ENCODE data around the gene NMB.
"Not testable (repeated sequence)": the region's sequence is repeated elsewhere in the genome, so short reads cannot be mapped to it uniquely, and the experiment has no call there.

The NMB gene, protein sequence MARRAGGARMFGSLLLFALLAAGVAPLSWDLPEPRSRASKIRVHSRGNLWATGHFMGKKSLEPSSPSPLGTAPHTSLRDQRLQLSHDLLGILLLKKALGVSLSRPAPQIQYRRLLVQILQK

DNA sequence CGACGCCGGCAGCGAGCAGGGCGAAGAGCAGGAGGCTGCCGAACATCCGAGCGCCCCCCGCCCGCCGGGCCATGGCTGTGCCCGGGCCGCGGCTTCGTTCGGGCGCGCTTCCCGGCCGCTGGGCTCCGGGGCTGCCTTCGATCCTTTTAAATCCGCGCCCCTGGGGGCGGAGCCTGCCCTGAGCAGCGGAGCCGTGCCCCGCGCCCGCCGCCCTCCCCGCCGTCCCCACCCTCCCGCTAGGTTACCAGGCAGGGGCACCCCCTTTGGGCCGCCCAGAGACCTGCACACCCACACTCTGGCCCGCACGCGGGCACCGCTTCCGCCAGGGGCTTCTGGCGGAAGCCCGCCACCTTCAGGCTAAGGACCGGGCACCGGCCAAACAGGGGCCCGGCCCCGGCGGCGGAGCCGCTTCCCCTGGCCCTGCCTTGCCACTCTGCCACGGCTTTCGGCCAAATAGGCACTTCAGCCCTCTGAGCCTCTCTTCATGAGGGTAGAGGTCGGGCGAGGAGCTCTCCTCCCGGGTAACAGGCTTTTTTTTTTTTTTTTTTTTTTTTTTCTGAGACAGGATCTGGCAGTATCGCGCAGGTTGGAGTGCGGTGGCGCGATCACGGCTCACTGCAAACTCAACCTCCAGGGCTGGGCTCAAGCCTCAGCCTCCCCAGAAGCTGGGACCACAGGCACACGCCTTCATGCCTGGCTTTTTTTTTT, at the start of gene NMB:
NMB (minus strand) TSS at position 120 of the 708 bp plus-strand sequence; CDS start at position 73, 47 bp downstream.
- peak; percentile 71 for DNase-seq

- no peak for DNase-seq
These were observed 45.8 kb upstream of the NMB start for GRCh38 chr15:84703808-84704207.

- no peak for DNase-seq
These were observed 45.0 kb upstream of the NMB start for GRCh38 chr15:84702961-84703482.

GRCh38 chr15:84699538-84700191, 41.7 kb upstream of the NMB start:
- DNase-seq: no peak

- DNase-seq: no peak
These were observed 39.4 kb upstream of the NMB start for GRCh38 chr15:84697236-84697990.

- no peak for DNase-seq
These were observed 38.8 kb upstream of the NMB start for GRCh38 chr15:84696757-84697156.

DNA sequence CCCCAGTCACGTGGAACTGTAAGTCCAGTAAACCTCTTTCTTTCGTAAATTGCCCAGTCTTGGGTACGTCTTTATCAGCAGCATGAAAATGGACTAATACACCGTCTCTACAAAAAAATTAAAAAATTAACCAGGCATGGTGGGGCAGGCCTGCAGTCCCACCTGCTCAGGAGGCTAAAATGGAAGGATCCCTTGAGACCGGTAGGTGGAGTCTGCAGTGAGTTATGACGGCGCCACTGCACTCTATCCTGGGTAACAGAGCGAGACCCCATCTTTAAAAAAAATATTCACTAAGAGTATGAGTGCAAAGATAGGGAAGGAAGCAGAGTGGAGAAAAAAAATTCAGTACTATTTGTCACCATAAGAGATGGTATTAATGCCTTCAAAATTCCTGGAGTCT, 32.3 kb upstream of the NMB start:
- DNase-seq: no peak

- no peak for DNase-seq
These were observed 31.9 kb upstream of the NMB start for GRCh38 chr15:84689858-84690257.

DNA sequence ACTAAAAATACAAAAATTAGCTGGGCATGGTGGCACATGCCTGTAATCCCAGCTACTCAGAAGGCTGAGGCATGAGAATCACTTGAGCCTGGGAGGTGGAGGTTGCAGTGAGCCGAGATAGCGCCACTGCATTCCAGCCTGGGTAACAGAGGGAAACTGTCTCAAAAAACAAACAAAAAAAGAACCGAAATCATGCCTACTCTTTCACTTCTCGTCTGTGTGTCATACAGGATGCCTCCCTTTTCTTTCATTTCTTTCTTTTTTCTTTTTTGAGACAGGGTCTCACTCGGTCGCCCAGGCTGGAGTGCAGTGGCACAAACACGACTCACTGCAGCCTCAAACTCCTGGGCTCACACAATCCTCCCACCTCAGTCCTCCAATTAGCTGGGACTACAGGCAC, 28.4 kb upstream of the NMB start:
- DNase-seq: not testable (repeated sequence)

- DNase-seq: no peak
These were observed 27.3 kb upstream of the NMB start for GRCh38 chr15:84685304-84685703.

DNA sequence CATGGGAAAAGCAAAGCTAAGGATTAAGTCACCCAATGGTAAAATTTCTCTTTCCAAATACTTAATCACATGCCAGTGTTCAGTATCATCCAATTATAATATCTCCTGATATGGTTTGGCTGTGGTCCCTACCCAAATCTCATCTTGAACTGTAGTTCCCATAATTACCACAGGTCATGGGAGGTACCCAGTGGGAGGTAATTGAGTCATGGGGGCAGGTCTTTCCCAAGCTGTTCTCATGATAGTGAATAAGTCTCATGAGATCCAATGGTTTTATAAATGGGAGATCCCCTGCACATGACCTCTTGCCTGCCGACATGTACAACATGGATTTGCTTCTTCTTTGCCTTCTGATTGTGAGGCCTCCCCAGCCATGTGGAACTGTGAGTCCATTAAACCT, 26.1 kb upstream of the NMB start:
- no peak for DNase-seq

GRCh38 chr15:84681831-84682230, 23.8 kb upstream of the NMB start:
- DNase-seq: no peak

DNA sequence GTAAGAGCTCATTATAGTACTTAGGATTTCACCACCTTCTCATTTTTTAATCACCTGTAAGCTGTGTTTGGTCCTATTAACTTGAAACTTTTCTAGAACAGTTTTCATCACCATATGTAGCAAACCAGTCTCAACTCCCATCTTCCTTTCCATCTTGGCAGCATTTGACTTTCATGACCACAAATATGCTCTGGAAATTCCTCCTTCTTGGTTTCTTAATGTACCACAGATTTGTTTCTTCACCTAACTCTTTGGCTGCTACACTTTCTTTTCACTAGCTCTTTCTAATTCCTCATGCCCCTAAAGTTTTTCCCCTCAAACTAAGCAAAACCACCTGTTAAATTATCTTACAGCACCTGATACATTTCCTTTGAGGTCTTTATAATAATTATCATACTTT, 13.2 kb upstream of the NMB start:
- no peak for DNase-seq

DNA sequence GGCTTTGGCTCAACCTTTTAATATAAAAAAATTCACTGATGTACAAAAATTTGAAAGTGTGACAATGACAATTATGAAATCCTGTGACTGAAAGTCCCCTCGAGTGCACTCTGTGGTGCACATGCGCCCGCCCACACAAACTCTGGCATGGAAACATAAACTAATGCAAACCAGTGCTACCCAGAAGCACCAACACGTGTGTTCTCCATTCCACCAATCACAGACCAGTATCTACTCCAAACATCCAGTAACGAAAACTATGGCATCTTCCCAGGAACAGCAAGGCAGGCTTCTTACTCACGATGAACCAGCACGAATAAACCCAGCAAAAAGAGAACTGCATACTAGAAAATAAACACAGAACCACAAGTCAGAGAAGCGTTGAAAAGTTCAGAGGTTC, 11.7 kb upstream of the NMB start:
- no peak for DNase-seq

DNA sequence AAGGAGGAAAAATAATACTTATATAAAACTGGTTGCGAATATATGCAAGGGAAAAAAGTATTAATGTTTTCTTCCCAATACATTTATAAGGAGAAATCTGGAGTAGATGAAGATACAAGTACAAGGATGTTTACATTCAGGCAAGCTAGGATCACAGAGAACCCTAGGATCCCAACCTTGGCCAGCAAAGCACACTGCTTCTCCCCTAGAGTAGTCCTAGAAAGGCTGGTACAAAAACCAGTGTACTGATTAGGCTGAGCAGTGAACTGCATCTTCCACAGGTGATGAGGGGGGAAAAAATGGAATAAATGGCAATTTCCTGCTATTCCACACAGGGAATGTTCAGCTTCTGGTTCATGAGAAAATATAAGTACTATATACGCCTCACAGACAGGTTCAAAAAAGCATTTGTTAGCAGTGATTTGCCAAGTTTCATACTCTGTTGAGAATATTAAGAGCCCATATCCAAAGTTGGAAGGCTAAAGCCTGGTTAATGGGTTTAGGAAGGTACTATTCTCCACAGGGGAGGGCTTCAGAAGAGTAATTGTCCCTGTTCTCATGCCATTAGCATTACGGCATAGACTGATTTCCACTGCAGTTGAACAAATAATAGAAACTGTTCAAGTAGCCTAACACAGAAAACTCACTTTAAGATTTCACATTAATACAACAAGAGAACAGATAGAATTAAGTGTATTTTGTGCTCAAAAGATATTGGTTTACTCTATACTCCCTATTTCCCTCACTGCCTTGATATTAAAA, 10.4 kb upstream of the NMB start:
- DNase-seq: no peak

- DNase-seq: no peak
These were observed 8.4 kb upstream of the NMB start for GRCh38 chr15:84666373-84666772.

DNA sequence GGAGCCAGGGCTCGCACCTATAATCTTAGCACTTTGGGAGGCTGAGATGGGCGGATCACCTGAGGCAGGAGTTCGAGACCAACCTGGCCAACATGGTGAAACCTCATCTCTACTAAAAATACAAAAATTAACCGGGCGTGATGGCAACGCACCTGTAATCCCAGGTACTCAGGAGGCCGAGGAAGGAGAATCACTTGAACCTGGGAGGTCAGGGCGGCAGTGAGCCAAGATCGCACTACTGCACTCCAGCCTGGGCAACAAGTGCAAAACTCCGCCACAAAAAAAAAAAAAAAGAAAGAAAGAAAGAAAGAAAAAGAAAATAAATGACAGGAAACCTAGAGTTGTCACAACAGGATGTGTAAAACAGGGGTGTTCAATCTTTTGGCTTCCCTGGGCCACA, 3.0 kb upstream of the NMB start:
- DNase-seq: no peak

DNA sequence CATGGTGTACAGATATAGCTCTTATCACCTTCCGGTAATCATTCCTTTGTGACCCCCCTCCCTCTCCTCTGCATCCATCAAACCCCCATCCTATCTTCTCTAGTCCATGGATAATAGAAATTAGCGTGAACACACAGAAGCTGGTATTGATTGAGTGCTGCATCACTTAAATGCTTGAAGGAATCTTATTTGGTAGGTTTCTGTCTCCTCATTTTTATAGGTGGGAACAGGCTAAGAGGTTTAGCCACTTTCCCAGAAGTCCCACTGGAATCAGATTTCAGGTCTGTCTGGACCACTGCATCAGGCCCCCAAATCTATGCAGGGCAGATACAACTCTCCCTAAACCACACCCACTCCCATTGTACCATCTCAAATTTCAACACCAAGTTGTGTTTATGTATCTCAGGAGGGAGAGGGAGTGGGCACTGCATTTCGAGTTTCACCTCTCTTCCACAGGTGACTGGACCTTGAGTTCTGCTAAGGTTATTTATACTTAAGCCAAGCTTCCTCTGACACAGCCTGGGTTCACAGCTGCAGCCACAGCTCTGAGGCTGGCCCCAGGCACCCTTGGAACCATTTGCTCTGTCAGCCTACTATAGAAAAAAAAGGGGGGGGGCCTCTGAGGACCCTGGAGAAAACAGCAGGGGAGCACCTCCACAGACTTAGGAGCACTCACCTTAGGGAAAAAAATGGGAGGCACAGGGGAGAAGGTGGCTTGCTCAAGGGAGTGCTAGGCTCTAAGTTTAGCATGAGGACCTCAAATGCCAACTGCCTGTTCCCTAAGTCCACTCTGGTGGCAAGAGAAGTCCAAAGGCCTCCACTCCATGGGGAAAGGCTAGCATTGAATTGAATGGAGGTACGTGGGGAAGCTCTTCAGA, 2.1 kb upstream of the NMB start:
- DNase-seq: no peak

DNA sequence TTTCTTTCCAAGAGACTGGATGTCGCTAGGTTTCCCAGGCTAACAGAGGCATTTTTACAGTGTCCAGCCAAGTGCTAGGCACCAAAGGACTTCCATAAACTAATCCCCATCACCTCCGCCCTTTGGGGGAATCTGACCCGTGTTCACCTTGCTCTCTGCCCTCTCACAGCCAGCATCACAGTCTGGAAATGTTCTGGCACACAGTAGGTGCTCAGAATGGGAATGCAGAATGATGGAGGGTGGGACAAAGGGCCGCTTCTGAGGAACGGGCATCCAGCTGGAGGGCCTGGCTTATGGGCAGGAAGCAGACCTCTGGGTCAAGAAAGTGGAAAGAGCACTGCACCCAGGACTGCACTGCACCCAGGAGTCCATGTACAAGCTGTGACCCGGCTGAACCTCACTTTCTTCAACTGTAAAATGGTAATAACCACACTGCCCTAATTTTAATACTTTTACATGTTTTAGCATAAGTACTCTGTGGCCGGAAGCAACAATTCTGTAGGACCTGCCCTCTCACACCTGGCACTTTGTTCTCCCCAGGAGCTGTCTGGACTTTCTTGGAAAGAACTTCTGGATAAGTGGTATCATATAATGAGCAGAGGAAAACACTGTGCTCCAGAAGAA, 901 bp upstream of the NMB start:
- DNase-seq: no peak

- no peak for DNase-seq
These were observed 285 bp downstream of the NMB start for GRCh38 chr15:84657748-84658079.

DNA sequence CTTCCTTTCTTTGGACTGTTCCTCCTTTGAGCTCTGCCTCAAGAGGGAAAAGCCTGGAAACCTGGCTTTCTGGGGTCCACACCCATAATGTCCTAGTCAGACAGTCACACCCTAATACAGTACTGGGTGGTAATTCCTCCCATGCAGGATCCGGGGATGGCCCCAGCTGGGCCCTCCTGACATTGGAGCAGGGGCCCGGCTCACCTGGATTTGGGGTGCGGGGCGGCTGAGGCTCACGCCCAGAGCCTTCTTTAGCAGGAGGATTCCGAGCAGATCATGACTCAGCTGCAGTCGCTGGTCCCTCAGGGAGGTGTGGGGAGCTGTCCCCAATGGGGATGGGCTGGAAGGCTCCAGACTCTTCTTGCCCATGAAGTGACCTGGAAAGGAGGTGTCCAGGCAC, 1.0 kb downstream of the NMB start:
- DNase-seq: no peak
